ENCODE results near the gene LTBP1. TPM values are rescaled to one million over a fixed set of nuclear protein-coding genes. Genes with fewer than 3 reads are reported as not detected.

LTBP1 gene
- total and polyA plus RNA-seq, 2 experiments from 2014 or later = 15.7 to 49.8 TPM

- TF ChIP-seq, protein P1, sequence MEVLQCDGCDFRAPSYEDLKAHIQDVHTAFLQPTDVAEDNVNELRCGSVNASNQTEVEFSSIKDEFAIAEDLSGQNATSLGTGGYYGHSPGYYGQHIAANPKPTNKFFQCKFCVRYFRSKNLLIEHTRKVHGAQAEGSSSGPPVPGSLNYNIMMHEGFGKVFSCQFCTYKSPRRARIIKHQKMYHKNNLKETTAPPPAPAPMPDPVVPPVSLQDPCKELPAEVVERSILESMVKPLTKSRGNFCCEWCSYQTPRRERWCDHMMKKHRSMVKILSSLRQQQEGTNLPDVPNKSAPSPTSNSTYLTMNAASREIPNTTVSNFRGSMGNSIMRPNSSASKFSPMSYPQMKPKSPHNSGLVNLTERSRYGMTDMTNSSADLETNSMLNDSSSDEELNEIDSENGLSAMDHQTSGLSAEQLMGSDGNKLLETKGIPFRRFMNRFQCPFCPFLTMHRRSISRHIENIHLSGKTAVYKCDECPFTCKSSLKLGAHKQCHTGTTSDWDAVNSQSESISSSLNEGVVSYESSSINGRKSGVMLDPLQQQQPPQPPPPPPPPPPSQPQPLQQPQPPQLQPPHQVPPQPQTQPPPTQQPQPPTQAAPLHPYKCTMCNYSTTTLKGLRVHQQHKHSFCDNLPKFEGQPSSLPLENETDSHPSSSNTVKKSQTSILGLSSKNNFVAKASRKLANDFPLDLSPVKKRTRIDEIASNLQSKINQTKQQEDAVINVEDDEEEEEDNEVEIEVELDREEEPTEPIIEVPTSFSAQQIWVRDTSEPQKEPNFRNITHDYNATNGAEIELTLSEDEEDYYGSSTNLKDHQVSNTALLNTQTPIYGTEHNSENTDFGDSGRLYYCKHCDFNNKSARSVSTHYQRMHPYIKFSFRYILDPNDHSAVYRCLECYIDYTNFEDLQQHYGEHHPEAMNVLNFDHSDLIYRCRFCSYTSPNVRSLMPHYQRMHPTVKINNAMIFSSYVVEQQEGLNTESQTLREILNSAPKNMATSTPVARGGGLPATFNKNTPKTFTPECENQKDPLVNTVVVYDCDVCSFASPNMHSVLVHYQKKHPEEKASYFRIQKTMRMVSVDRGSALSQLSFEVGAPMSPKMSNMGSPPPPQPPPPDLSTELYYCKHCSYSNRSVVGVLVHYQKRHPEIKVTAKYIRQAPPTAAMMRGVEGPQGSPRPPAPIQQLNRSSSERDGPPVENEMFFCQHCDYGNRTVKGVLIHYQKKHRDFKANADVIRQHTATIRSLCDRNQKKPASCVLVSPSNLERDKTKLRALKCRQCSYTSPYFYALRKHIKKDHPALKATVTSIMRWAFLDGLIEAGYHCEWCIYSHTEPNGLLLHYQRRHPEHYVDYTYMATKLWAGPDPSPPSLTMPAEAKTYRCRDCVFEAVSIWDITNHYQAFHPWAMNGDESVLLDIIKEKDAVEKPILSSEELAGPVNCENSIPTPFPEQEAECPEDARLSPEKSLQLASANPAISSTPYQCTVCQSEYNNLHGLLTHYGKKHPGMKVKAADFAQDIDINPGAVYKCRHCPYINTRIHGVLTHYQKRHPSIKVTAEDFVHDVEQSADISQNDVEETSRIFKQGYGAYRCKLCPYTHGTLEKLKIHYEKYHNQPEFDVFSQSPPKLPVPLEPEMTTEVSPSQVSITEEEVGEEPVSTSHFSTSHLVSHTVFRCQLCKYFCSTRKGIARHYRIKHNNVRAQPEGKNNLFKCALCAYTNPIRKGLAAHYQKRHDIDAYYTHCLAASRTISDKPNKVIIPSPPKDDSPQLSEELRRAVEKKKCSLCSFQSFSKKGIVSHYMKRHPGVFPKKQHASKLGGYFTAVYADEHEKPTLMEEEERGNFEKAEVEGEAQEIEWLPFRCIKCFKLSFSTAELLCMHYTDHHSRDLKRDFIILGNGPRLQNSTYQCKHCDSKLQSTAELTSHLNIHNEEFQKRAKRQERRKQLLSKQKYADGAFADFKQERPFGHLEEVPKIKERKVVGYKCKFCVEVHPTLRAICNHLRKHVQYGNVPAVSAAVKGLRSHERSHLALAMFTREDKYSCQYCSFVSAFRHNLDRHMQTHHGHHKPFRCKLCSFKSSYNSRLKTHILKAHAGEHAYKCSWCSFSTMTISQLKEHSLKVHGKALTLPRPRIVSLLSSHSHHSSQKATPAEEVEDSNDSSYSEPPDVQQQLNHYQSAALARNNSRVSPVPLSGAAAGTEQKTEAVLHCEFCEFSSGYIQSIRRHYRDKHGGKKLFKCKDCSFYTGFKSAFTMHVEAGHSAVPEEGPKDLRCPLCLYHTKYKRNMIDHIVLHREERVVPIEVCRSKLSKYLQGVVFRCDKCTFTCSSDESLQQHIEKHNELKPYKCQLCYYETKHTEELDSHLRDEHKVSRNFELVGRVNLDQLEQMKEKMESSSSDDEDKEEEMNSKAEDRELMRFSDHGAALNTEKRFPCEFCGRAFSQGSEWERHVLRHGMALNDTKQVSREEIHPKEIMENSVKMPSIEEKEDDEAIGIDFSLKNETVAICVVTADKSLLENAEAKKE (CRISPR knock-in tag; IDR thresholded peaks at IDR 0.05) = no peak
- no peak for TF ChIP-seq CTCF (conservative IDR thresholded peaks at IDR 0.05; ENCODE audit: low read depth in 2 of 2)
These were observed 2.5 kb downstream of the LTBP1 start (continued) for GRCh38 chr2:32949260-32949659.

DNA sequence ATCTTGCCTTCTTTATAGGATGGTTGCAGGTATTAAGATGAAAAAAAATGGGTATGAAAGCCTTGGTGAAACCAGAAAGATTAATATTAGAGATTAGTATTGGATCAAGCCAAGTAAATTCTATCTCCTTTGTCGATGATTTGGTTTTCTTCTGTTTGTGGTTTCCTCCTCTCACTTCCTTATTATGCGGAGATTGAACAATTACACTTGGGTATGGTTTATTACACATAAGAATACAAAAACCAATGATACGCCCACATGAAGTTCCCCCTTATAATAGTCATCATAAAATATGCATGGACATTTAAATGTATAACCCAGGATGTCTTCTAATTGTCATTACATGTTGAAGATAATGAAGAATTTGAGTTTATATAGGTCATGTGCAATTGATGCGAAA, 4.9 kb downstream of the LTBP1 start:
- no peaks in the 10 kb centered on the region; the same call in 2 of the 3 replicates for H3K36me3 Mint-ChIP-seq (ENCODE audit: low read depth)
- Histone ChIP-seq H3K4me2 (no peak overlapping the region), H3K4me3 (no peak overlapping the region), H3K27ac (ENCODE audit: low read depth) (no peak overlapping the region), H4K20me1 (replicated peaks; ENCODE audit: insufficient read depth) (no peaks in the 10 kb centered on the region; the same call in 1 of the 2 replicates), H3K27me3 (ENCODE audit: insufficient read depth) (no peaks in the 10 kb centered on the region), H3K79me2 (replicated peaks; ENCODE audit: insufficient read depth) (no peaks in the 10 kb centered on the region; the same call in 1 of the 2 replicates), H2AFZ (no peak overlapping the region), H3F3A (replicated peaks; ENCODE audit: low read depth) (no peaks in the 10 kb centered on the region), H3K4me1 (ENCODE audit: insufficient read depth) (peaks cover 6% of the 10 kb centered on the region; the same call in 1 of the 2 replicates), H3K9me2 (ENCODE audit: insufficient read depth) (no peaks in the 10 kb centered on the region), H3K36me3 (ENCODE audit: insufficient read depth) (no peaks in the 10 kb centered on the region)
- H3K4me3 Mint-ChIP-seq = no peak overlapping the region
- TF ChIP-seq EZH2 (IDR thresholded peaks at IDR 0.05; ENCODE audit: low read depth, unreplicated experiment) (no peak), EZH2phosphoT487 (IDR thresholded peaks at IDR 0.05; ENCODE audit: unreplicated experiment) (no peak), CREB1 (CRISPR knock-in tag; IDR thresholded peaks at IDR 0.05; ENCODE audit: low read depth) (no peak)
- TF ChIP-seq, protein P2, sequence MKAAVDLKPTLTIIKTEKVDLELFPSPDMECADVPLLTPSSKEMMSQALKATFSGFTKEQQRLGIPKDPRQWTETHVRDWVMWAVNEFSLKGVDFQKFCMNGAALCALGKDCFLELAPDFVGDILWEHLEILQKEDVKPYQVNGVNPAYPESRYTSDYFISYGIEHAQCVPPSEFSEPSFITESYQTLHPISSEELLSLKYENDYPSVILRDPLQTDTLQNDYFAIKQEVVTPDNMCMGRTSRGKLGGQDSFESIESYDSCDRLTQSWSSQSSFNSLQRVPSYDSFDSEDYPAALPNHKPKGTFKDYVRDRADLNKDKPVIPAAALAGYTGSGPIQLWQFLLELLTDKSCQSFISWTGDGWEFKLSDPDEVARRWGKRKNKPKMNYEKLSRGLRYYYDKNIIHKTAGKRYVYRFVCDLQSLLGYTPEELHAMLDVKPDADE (IDR thresholded peaks at IDR 0.05) = no peak
- ATAC-seq (no peak), DNase-seq (ENCODE audit: low spot score) (no peak)
- H3K27me3 Mint-ChIP-seq (ENCODE audit: insufficient read depth, low read depth, poor library complexity) = peaks cover 10% of the 10 kb centered on the region
- H3K4me1 Mint-ChIP-seq = peaks cover 9% of the 10 kb centered on the region
- H3K27ac Mint-ChIP-seq = no peak overlapping the region
- H3K9me3 Mint-ChIP-seq = no peaks in the 10 kb centered on the region

Data from GM23338 (cell line).